Tibial nerve (tissue), 4 donors: Measurements from ENCODE around the gene PHACTR1. TPM values are rescaled to one million over a fixed set of nuclear protein-coding genes. Genes with fewer than 3 reads are reported as not detected.

Source experiments
- DNase-seq, 2 donors: peaks; one replicate each; pipeline ENCODE4 v3.0.0-alpha.2; 2019; ENCODE audit warnings: low spot score in 2 of 2
- H3K27ac ChIP-seq, 4 donors: fragments of 200-600 bp; sonication (generic) in 3 of 4; one replicate each; pipeline ENCODE4 v1.5.1; 2017 to 2019; ENCODE audit warnings: mild to moderate bottlenecking in 1 of 4
- H3K27me3 ChIP-seq, 2 donors: fragments of 200-600 bp; sonication (generic) in 1 of 2; one replicate each; pipeline versions ENCODE4 v1.5.1 to v1.6.0; 2017 to 2019
- H3K36me3 ChIP-seq, 3 donors: fragments of 200-600 bp; sonication (generic); one replicate each; pipeline ENCODE4 v1.5.1; 2018 to 2019
- H3K4me1 ChIP-seq, 4 donors: fragments of 200-600 bp; sonication (generic) in 3 of 4; one replicate each; pipeline ENCODE4 v1.5.1; 2017 to 2019
- H3K4me3 ChIP-seq, 4 donors: fragments of 200-600 bp; sonication (generic) in 3 of 4; one replicate each; pipeline ENCODE4 v1.5.1; 2017 to 2019; ENCODE audit warnings: mild to moderate bottlenecking in 1 of 4, moderate library complexity in 1 of 4
- H3K9me3 ChIP-seq, 4 donors: fragments of 200-600 bp; sonication (generic) in 3 of 4; one replicate each; pipeline ENCODE4 v1.5.1; 2017 to 2019
- CTCF ChIP-seq, 5 experiments: fragments of 200-600 bp in 3 of 5; fragments of 450-650 bp in 2 of 5; sonication (generic) in 3 of 5; IDR thresholded peaks; one replicate each; pipeline ENCODE4 v1.5.1; 2016 to 2019; ENCODE audit warnings: antibody characterized with exemption in 5 of 5, mild to moderate bottlenecking in 3 of 5, moderate library complexity in 2 of 5
- EP300 ChIP-seq, 2 donors: sonication (generic); formaldehyde crosslinking; IDR thresholded peaks; one replicate each; pipeline ENCODE4 v1.6.1; 2017; ENCODE audit warnings: antibody characterized with exemption in 2 of 2, mild to moderate bottlenecking in 1 of 2
- POLR2A ChIP-seq, 2 donors: fragments of 450-650 bp; IDR thresholded peaks; one replicate each; pipeline ENCODE4 v1.6.1; 2017; ENCODE audit warnings: antibody characterized with exemption in 2 of 2, mild to moderate bottlenecking in 2 of 2, moderate library complexity in 2 of 2
- WGBS, 2 donors: methylation state at CpG; one replicate each; pipeline ENCODE4 v1.1.5; 2018; 5-methylcytosine and 5-hydroxymethylcytosine counted together
- total RNA-seq, 4 donors: library from RNA; depleted of rRNA; stranded (reverse); fragments of >200 nt; gene quantifications; one replicate each; pipeline ENCODE4 v1.1.0, GENCODE V29; 2016

PHACTR1 gene
- total RNA-seq, 4 donors from 2014 or later, result 1.5 to 2.7 (median 1.6) TPM

GRCh38 chr6:12956991-12957320 lies 240.4 kb downstream of the PHACTR1 start:
- H3K9me3 ChIP-seq, result no peaks in the 10 kb centered on the region

GRCh38 chr6:12957321-12958051 lies 240.9 kb downstream of the PHACTR1 start:
- TF ChIP-seq EP300 (IDR thresholded peaks at IDR 0.05), result peak in 1 of 2 donors; percentile 20
- TF ChIP-seq CTCF (IDR thresholded peaks at IDR 0.05), result no peak
- Histone ChIP-seq H3K4me3 (peak overlapping the region; percentile 45 to 67 (median 62)), H3K9me3 (no peaks in the 10 kb centered on the region), H3K27ac (peak overlapping the region in 3 of 4 donors; percentile 13 to 62 (median 61)), H3K36me3 (no peaks in the 10 kb centered on the region), H3K27me3 (no peaks in the 10 kb centered on the region), H3K4me1 (peaks cover 0 to 19% (median 2%) of the 10 kb centered on the region in 4 donors)
- WGBS, 2 donors, result 0 to 1% methylated on average over 20 to 23 of the region's 24 CpGs
- DNase-seq, result peak in 1 of 2 donors; percentile 28

More at GRCh38 chr6:12956991-12957320, 240.4 kb downstream of the PHACTR1 start:
- Histone ChIP-seq H3K36me3 (no peaks in the 10 kb centered on the region), H3K4me1 (peaks cover 0 to 19% (median 2%) of the 10 kb centered on the region in 4 donors), H3K27ac (peak overlapping the region in 2 of 4 donors; percentile 13 to 61), H3K27me3 (no peaks in the 10 kb centered on the region), H3K4me3 (peak overlapping the region; percentile 45 to 67 (median 62))
- no peak for TF ChIP-seq EP300 (IDR thresholded peaks at IDR 0.05)
- no peak for TF ChIP-seq POLR2A (IDR thresholded peaks at IDR 0.05)
- TF ChIP-seq CTCF (IDR thresholded peaks at IDR 0.05), result no peak
- no peak for DNase-seq
- WGBS, 2 donors, result 1 to 9% methylated on average over 6 of the region's 6 CpGs

GRCh38 chr6:12958052-12958706 lies 241.6 kb downstream of the PHACTR1 start:
- 8 to 9% methylated on average over 9 of the region's 9 CpGs for whole genome bisulfite sequencing, 2 donors
- DNase-seq, result no peak
- Histone ChIP-seq H3K4me3 (peak overlapping the region; percentile 45 to 67 (median 62)), H3K27me3 (no peaks in the 10 kb centered on the region), H3K9me3 (no peaks in the 10 kb centered on the region), H3K36me3 (no peaks in the 10 kb centered on the region), H3K27ac (peak overlapping the region in 2 of 4 donors; percentile 61 to 62), H3K4me1 (peaks cover 0 to 19% (median 2%) of the 10 kb centered on the region in 4 donors)
- no peak for TF ChIP-seq CTCF (IDR thresholded peaks at IDR 0.05)
- TF ChIP-seq EP300 (IDR thresholded peaks at IDR 0.05), result no peak
- TF ChIP-seq POLR2A (IDR thresholded peaks at IDR 0.05), result no peak

- H3K36me3 ChIP-seq, result no peaks in the 10 kb centered on the region
- no peak for TF ChIP-seq CTCF (IDR thresholded peaks at IDR 0.05)
- TF ChIP-seq EP300 (IDR thresholded peaks at IDR 0.05), result no peak
- H3K4me1 ChIP-seq, result peaks cover 0 to 14% (median 1%) of the 10 kb centered on the region in 4 donors
- no peak for DNase-seq
- H3K9me3 ChIP-seq, result no peaks in the 10 kb centered on the region
- H3K4me3 ChIP-seq, result no peak overlapping the region
- H3K27ac ChIP-seq, result no peak overlapping the region
- 92 to 95% methylated on average over 4 of the region's 4 CpGs for whole genome bisulfite sequencing, 2 donors
- H3K27me3 ChIP-seq, result no peaks in the 10 kb centered on the region
Observed at GRCh38 chr6:12961761-12962160, 245.2 kb downstream of the PHACTR1 start.

- no peak for TF ChIP-seq EP300 (IDR thresholded peaks at IDR 0.05)
- no peak for TF ChIP-seq POLR2A (IDR thresholded peaks at IDR 0.05)
- TF ChIP-seq CTCF (IDR thresholded peaks at IDR 0.05), result no peak
- 63 to 71% methylated on average over 1 of the region's 1 CpG for WGBS, 2 donors
- H3K27ac ChIP-seq, result no peak overlapping the region
- H3K4me1 ChIP-seq, result peaks cover 0 to 12% (median 0%) of the 10 kb centered on the region in 4 donors
- H3K4me3 ChIP-seq, result no peak overlapping the region
- no peaks in the 10 kb centered on the region for H3K27me3 ChIP-seq
- H3K9me3 ChIP-seq, result no peaks in the 10 kb centered on the region
- no peak for DNase-seq
- no peaks in the 10 kb centered on the region for H3K36me3 ChIP-seq
Observed at GRCh38 chr6:12962529-12962928, 246.0 kb downstream of the PHACTR1 start.
